ENCODE results near the gene FGGY.

The FGGY gene

DNA sequence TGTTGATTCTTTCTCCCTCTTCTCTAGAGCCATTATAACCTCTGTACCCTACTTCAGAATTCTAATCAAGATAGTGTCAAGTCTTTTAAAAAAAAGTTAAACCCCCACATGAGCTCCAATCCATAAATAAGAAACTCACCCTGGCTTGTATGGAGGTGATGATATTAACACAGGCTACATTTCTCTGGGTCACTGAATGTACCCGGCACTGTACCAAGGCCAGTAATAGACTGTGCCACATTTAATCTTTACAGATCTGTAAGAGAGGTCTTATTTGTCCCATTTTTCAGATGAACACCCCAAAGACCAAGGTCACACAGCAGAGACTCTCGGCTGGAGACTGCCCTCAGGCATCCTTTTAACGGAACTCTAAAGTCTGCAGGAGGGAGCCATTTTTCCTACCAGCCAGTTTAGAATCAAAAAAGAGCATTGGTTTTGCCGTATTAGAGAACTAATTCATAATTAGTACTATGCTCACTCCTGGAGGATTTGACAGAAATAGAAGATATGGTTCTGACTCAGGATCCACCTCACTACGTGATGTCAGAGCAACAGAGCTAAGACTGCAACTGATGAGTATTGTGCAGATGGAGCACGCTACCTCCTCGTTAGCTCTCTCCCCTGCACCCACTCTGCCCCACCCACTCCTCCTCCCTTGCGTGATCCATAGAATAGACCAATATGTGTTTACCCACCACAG lies 300.7 kb downstream of the FGGY start:
- Histone ChIP-seq H3K4me1 (ENCODE audit: insufficient read depth, low read length) (peaks cover 3% of the 10 kb centered on the region; the same call in 1 of the 2 replicates), H3K4me2 (ENCODE audit: insufficient read depth, low read length) (no peak overlapping the region), H3K79me2 (ENCODE audit: insufficient read depth, low read length) (no peaks in the 10 kb centered on the region), H3K36me3 (ENCODE audit: insufficient read depth, low read length) (no peaks in the 10 kb centered on the region), H3K4me3 (ENCODE audit: low read depth in 1 of 2, low read length in 2 of 2) (no peak overlapping the region), H2AFZ (ENCODE audit: low read depth, low read length) (no peak overlapping the region), H3K9ac (ENCODE audit: low read depth, low read length) (no peak overlapping the region), H3K9me3 (ENCODE audit: insufficient read depth, low read length, severe bottlenecking) (no peaks in the 10 kb centered on the region), H3K27me3 (ENCODE audit: insufficient read depth, low read length, poor library complexity) (no peaks in the 10 kb centered on the region), H3K27ac (ENCODE audit: low read length) (no peak overlapping the region), H4K20me1 (ENCODE audit: insufficient read depth, low read length) (no peaks in the 10 kb centered on the region)
- DNase-seq (no peak), ATAC-seq (ENCODE audit: insufficient read depth, low read depth) (no peak)
- TF ChIP-seq, protein P1, sequence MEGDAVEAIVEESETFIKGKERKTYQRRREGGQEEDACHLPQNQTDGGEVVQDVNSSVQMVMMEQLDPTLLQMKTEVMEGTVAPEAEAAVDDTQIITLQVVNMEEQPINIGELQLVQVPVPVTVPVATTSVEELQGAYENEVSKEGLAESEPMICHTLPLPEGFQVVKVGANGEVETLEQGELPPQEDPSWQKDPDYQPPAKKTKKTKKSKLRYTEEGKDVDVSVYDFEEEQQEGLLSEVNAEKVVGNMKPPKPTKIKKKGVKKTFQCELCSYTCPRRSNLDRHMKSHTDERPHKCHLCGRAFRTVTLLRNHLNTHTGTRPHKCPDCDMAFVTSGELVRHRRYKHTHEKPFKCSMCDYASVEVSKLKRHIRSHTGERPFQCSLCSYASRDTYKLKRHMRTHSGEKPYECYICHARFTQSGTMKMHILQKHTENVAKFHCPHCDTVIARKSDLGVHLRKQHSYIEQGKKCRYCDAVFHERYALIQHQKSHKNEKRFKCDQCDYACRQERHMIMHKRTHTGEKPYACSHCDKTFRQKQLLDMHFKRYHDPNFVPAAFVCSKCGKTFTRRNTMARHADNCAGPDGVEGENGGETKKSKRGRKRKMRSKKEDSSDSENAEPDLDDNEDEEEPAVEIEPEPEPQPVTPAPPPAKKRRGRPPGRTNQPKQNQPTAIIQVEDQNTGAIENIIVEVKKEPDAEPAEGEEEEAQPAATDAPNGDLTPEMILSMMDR (IDR thresholded peaks at IDR 0.05; ENCODE audit: borderline replicate concordance, extremely low read depth, low read length, poor library complexity, severe bottlenecking): no peak
- no peak for TF ChIP-seq EZH2 (IDR thresholded peaks at IDR 0.05; ENCODE audit: borderline replicate concordance, low read depth, low read length, severe bottlenecking)

DNA sequence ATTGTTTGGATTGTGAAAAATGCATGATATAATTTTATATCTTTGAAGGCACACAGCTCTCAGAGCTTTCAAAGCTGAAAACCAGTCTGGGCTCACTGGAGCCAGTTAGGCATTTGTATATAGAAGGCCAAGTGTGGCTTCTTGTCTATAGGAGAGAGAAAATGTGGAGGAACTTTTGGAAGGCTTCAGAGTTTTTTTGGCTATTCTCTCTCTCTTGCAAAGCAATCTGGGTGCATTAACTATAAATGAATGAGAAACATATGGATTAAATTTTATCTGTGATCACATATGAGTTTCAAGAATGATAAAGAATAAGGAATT lies 301.2 kb downstream of the FGGY start:
- Histone ChIP-seq H3K9me3 (ENCODE audit: insufficient read depth, low read length, severe bottlenecking) (no peaks in the 10 kb centered on the region), H3K4me1 (ENCODE audit: insufficient read depth, low read length) (peaks cover 3% of the 10 kb centered on the region; the same call in 1 of the 2 replicates), H2AFZ (ENCODE audit: low read depth, low read length) (no peak overlapping the region), H3K79me2 (ENCODE audit: insufficient read depth, low read length) (no peaks in the 10 kb centered on the region), H3K27ac (ENCODE audit: low read length) (no peak overlapping the region), H3K36me3 (ENCODE audit: insufficient read depth, low read length) (no peaks in the 10 kb centered on the region), H3K9ac (ENCODE audit: low read depth, low read length) (no peak overlapping the region), H3K27me3 (ENCODE audit: insufficient read depth, low read length, poor library complexity) (no peaks in the 10 kb centered on the region), H4K20me1 (ENCODE audit: insufficient read depth, low read length) (no peaks in the 10 kb centered on the region), H3K4me2 (ENCODE audit: insufficient read depth, low read length) (no peak overlapping the region), H3K4me3 (ENCODE audit: low read depth in 1 of 2, low read length in 2 of 2) (no peak overlapping the region)
- DNase-seq (no peak), ATAC-seq (ENCODE audit: insufficient read depth, low read depth) (no peak)
- TF ChIP-seq, protein P1 (IDR thresholded peaks at IDR 0.05; ENCODE audit: borderline replicate concordance, extremely low read depth, low read length, poor library complexity, severe bottlenecking): no peak
- TF ChIP-seq EZH2 (IDR thresholded peaks at IDR 0.05; ENCODE audit: borderline replicate concordance, low read depth, low read length, severe bottlenecking): no peak

DNA sequence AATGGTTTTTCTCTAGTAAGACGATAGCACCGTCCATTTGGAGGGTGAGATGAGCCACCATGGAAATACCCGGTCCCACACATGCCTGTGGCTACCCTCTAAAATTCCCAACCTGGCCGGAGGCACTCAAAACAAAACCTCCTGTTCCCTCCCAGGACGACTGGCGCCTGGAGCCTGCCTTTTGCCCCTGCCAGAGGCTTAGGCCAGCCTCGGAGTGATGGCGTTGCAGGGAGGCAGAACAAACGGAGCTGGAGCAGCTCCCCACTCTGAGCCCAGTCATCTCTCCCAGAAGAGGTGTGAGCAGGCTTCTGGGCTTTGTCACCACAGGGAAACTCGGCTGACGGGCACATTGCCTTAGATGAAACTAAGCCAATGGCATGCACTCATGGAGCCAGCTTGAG lies 304.1 kb downstream of the FGGY start:
- H3K4me3 ChIP-seq (ENCODE audit: low read depth in 1 of 2, low read length in 2 of 2): no peak overlapping the region
- ATAC-seq (ENCODE audit: insufficient read depth, low read depth) (no peak), DNase-seq (no peak)
- H3K9me3 ChIP-seq (ENCODE audit: insufficient read depth, low read length, severe bottlenecking): no peaks in the 10 kb centered on the region
- H2AFZ ChIP-seq (ENCODE audit: low read depth, low read length): no peak overlapping the region
- no peaks in the 10 kb centered on the region for H3K79me2 ChIP-seq (ENCODE audit: insufficient read depth, low read length)
- TF ChIP-seq EZH2 (IDR thresholded peaks at IDR 0.05; ENCODE audit: borderline replicate concordance, low read depth, low read length, severe bottlenecking): no peak
- TF ChIP-seq, protein P1 (IDR thresholded peaks at IDR 0.05; ENCODE audit: borderline replicate concordance, extremely low read depth, low read length, poor library complexity, severe bottlenecking): no peak
- H4K20me1 ChIP-seq (ENCODE audit: insufficient read depth, low read length): no peaks in the 10 kb centered on the region
- H3K4me2 ChIP-seq (ENCODE audit: insufficient read depth, low read length): no peak overlapping the region
- no peaks in the 10 kb centered on the region for H3K4me1 ChIP-seq (ENCODE audit: insufficient read depth, low read length)
- H3K27ac ChIP-seq (ENCODE audit: low read length): no peak overlapping the region
- no peaks in the 10 kb centered on the region for H3K27me3 ChIP-seq (ENCODE audit: insufficient read depth, low read length, poor library complexity)
- no peak overlapping the region for H3K9ac ChIP-seq (ENCODE audit: low read depth, low read length)
- H3K36me3 ChIP-seq (ENCODE audit: insufficient read depth, low read length): no peaks in the 10 kb centered on the region

All from DND-41 (cell line).